ENCODE results near the gene CACNA1H. TPM values are rescaled to one million over a fixed set of nuclear protein-coding genes. Genes with fewer than 3 reads are reported as not detected.

The CACNA1H gene
- total RNA-seq, 4 donors from 2014 or later = 17.0 to 63.6 (median 39.5) TPM

- Histone ChIP-seq H3K4me1 (peaks cover 12 to 36% (median 28%) of the 10 kb centered on the region in 4 donors), H3K27me3 (peaks cover 8% of the 10 kb centered on the region), H3K36me3 (no peaks in the 10 kb centered on the region), H3K9me3 (no peaks in the 10 kb centered on the region), H3K4me3 (no peak overlapping the region), H3K27ac (peak overlapping the region; percentile 83 to 90 (median 86))
- WGBS, 2 donors (ENCODE audit: low coverage in 1 of 2) = 60% methylated on average over 32 of the region's 39 CpGs; no CpG with 5 or more reads in 1 of the 2 donors
- TF ChIP-seq POLR2A (IDR thresholded peaks at IDR 0.05) (no peak), POLR2AphosphoS5 (IDR thresholded peaks at IDR 0.05) (no peak), EP300 (IDR thresholded peaks at IDR 0.05; ENCODE audit: low read depth) (no peak)
- TF ChIP-seq, protein P1, sequence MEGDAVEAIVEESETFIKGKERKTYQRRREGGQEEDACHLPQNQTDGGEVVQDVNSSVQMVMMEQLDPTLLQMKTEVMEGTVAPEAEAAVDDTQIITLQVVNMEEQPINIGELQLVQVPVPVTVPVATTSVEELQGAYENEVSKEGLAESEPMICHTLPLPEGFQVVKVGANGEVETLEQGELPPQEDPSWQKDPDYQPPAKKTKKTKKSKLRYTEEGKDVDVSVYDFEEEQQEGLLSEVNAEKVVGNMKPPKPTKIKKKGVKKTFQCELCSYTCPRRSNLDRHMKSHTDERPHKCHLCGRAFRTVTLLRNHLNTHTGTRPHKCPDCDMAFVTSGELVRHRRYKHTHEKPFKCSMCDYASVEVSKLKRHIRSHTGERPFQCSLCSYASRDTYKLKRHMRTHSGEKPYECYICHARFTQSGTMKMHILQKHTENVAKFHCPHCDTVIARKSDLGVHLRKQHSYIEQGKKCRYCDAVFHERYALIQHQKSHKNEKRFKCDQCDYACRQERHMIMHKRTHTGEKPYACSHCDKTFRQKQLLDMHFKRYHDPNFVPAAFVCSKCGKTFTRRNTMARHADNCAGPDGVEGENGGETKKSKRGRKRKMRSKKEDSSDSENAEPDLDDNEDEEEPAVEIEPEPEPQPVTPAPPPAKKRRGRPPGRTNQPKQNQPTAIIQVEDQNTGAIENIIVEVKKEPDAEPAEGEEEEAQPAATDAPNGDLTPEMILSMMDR (IDR thresholded peaks at IDR 0.05) = no peak
- intact Hi-C loops (cut with DNase I; ENCODE audit: low total_unique reads) = loop anchor here (2.0 kb wide), 1 partner anchor 25 kb away; no protein-coding TSS in a partner anchor
- in situ Hi-C loops (cut with MboI; ENCODE audit: low pct_ligation_motif_present in 1 of 4, low pct_unique_long_range_greater_than_20kb in 1 of 4, low sequenced_read_pairs in 3 of 4) = no loop called here
- no peak for DNase-seq
Measured at GRCh38 chr16:1181404-1182315, 28.8 kb downstream of the CACNA1H start.

- intact Hi-C loops (cut with DNase I; ENCODE audit: low total_unique reads) (no loop called here), in situ Hi-C loops (cut with MboI; ENCODE audit: low pct_ligation_motif_present in 1 of 4, low pct_unique_long_range_greater_than_20kb in 1 of 4, low sequenced_read_pairs in 3 of 4) (no loop called here)
- Histone ChIP-seq H3K27ac (peak overlapping the region; percentile 83 to 90 (median 86)), H3K36me3 (no peaks in the 10 kb centered on the region), H3K4me3 (no peak overlapping the region), H3K4me1 (peaks cover 12 to 36% (median 28%) of the 10 kb centered on the region in 4 donors), H3K27me3 (peaks cover 8% of the 10 kb centered on the region), H3K9me3 (no peaks in the 10 kb centered on the region)
- peak; percentile 61 for DNase-seq
- 42% methylated on average over 7 of the region's 19 CpGs; no CpG with 5 or more reads in 1 of the 2 donors for WGBS, 2 donors (ENCODE audit: low coverage in 1 of 2)
- TF ChIP-seq EP300 (IDR thresholded peaks at IDR 0.05; ENCODE audit: low read depth) = peak; percentile 6
- TF ChIP-seq, protein P1 (IDR thresholded peaks at IDR 0.05) = no peak
- TF ChIP-seq POLR2A (IDR thresholded peaks at IDR 0.05) = no peak
- peak in 1 of 3 donors; percentile 42 for TF ChIP-seq POLR2AphosphoS5 (IDR thresholded peaks at IDR 0.05)
Measured at GRCh38 chr16:1182316-1182671, 29.4 kb downstream of the CACNA1H start.

- TF ChIP-seq POLR2A (IDR thresholded peaks at IDR 0.05) = no peak
- TF ChIP-seq, protein P1 (IDR thresholded peaks at IDR 0.05) = no peak
- no peak for TF ChIP-seq EP300 (IDR thresholded peaks at IDR 0.05; ENCODE audit: low read depth)
- TF ChIP-seq POLR2AphosphoS5 (IDR thresholded peaks at IDR 0.05) = no peak
- H3K4me1 ChIP-seq = peaks cover 12 to 36% (median 28%) of the 10 kb centered on the region in 4 donors
- H3K27me3 ChIP-seq = peaks cover 8% of the 10 kb centered on the region
- no peaks in the 10 kb centered on the region for H3K36me3 ChIP-seq
- peak; percentile 53 for DNase-seq
- H3K27ac ChIP-seq = peak overlapping the region; percentile 83 to 90 (median 86)
- 49 to 60% methylated on average over 1 to 39 of the region's 45 CpGs for WGBS, 2 donors (ENCODE audit: low coverage in 1 of 2)
- peak overlapping the region in 1 of 4 donors; percentile 19 for H3K4me3 ChIP-seq
- no peaks in the 10 kb centered on the region for H3K9me3 ChIP-seq
- in situ Hi-C loops (cut with MboI; ENCODE audit: low pct_ligation_motif_present in 1 of 4, low pct_unique_long_range_greater_than_20kb in 1 of 4, low sequenced_read_pairs in 3 of 4) (no loop called here), intact Hi-C loops (cut with DNase I; ENCODE audit: low total_unique reads) (no loop called here)
Measured at GRCh38 chr16:1182950-1183907, 30.3 kb downstream of the CACNA1H start.
